CD4-positive, alpha-beta T cell treated with Interleukin-10 for 1 hour (primary cell): ENCODE results near the gene PLXNC1.
A peak's percentile ranks its signal among the peaks of the same experiment; 100 is the strongest.

Experiments
- DNase-seq: peaks from one replicate; pipeline ENCODE4 v3.0.0-alpha.2; 2020

Gene PLXNC1

GRCh38 chr12:94245631-94246383 lies 97.4 kb downstream of the PLXNC1 start:
- DNase-seq, result no peak

- no peak for DNase-seq
These were observed 98.9 kb downstream of the PLXNC1 start for GRCh38 chr12:94247246-94247645.

GRCh38 chr12:94248582-94248981 lies 100.2 kb downstream of the PLXNC1 start:
- no peak for DNase-seq

- DNase-seq, result no peak
These were observed 101.8 kb downstream of the PLXNC1 start for GRCh38 chr12:94250130-94250529.

- DNase-seq, result no peak
These were observed 105.9 kb downstream of the PLXNC1 start for GRCh38 chr12:94254270-94254669.

- DNase-seq, result no peak
These were observed 106.6 kb downstream of the PLXNC1 start for GRCh38 chr12:94255006-94255405.

- no peak for DNase-seq
These were observed 107.1 kb downstream of the PLXNC1 start for GRCh38 chr12:94255428-94255827.

- DNase-seq, result no peak
These were observed 110.2 kb downstream of the PLXNC1 start for GRCh38 chr12:94258593-94258992.

GRCh38 chr12:94260017-94260416 lies 111.6 kb downstream of the PLXNC1 start:
- no peak for DNase-seq

GRCh38 chr12:94260717-94261116 lies 112.3 kb downstream of the PLXNC1 start:
- no peak for DNase-seq

- DNase-seq, result no peak
These were observed 112.7 kb downstream of the PLXNC1 start for GRCh38 chr12:94261119-94261518.

- DNase-seq, result no peak
These were observed 113.4 kb downstream of the PLXNC1 start for GRCh38 chr12:94261786-94262185.

- peak; percentile 80 for DNase-seq
These were observed 114.0 kb downstream of the PLXNC1 start for GRCh38 chr12:94262228-94263010.

GRCh38 chr12:94263011-94263811 lies 114.8 kb downstream of the PLXNC1 start:
- peak; percentile 75 for DNase-seq

GRCh38 chr12:94263905-94264561 lies 115.7 kb downstream of the PLXNC1 start:
- DNase-seq, result no peak

- DNase-seq, result no peak
These were observed 116.5 kb downstream of the PLXNC1 start for GRCh38 chr12:94264736-94265485.

- DNase-seq, result no peak
These were observed 117.2 kb downstream of the PLXNC1 start for GRCh38 chr12:94265539-94265938.

GRCh38 chr12:94265966-94266745 lies 117.8 kb downstream of the PLXNC1 start:
- no peak for DNase-seq

GRCh38 chr12:94266796-94267536 lies 118.6 kb downstream of the PLXNC1 start:
- no peak for DNase-seq

- no peak for DNase-seq
These were observed 119.1 kb downstream of the PLXNC1 start for GRCh38 chr12:94267537-94267872.
